Nephron (organoid): Measurements from ENCODE around the gene CUBN.
A peak's percentile ranks its signal among the peaks of the same experiment; 100 is the strongest.
"Not testable (repeated sequence)": the region's sequence is repeated elsewhere in the genome, so short reads cannot be mapped to it uniquely, and the experiment has no call there.

Source experiments
- H3K27ac Mint-ChIP-seq, 3 experiments: 2 replicates each; pipeline ENCODE4 v1.8.0; 2020; ENCODE audit warnings: mixed read lengths in 3 of 3, mild to moderate bottlenecking in 2 of 3, moderate library complexity in 1 of 3
- H3K27me3 Mint-ChIP-seq: 2 replicates; pipeline ENCODE4 v1.8.0; 2021; ENCODE audit warnings: low read depth, mild to moderate bottlenecking, moderate library complexity, mixed read lengths
- H3K36me3 Mint-ChIP-seq: 2 replicates; pipeline ENCODE4 v1.8.0; 2020; ENCODE audit warnings: low read depth, mixed read lengths
- H3K4me1 Mint-ChIP-seq: 2 replicates; pipeline ENCODE4 v1.8.0; 2020; ENCODE audit warnings: mixed read lengths
- H3K4me3 Mint-ChIP-seq, 3 experiments: 2 replicates each; pipeline ENCODE4 v1.8.0; 2020; ENCODE audit warnings: mild to moderate bottlenecking in 3 of 3, mixed read lengths in 3 of 3, moderate library complexity in 2 of 3
- H3K9me3 Mint-ChIP-seq: 2 replicates; pipeline ENCODE4 v1.8.0; 2020; ENCODE audit warnings: mixed read lengths
- CTCF ChIP-seq, 3 experiments: fragments of 200-600 bp; sonication (generic); IDR thresholded peaks; one replicate each; pipeline ENCODE4 v1.5.0; 2021; ENCODE audit warnings: antibody characterized with exemption in 3 of 3; ENCODE audit not compliant: unreplicated experiment in 3 of 3

The CUBN gene

GRCh38 chr10:17122052-17122451, 7.6 kb downstream of the CUBN start:
- H3K9me3 Mint-ChIP-seq, result no peaks in the 10 kb centered on the region
- H3K4me1 Mint-ChIP-seq, result no peaks in the 10 kb centered on the region
- peaks cover 5% of the 10 kb centered on the region for H3K27me3 Mint-ChIP-seq
- H3K36me3 Mint-ChIP-seq, result peaks cover 19% of the 10 kb centered on the region
- H3K4me3 Mint-ChIP-seq, result no peak overlapping the region
- no peak for TF ChIP-seq CTCF (IDR thresholded peaks at IDR 0.05; ENCODE audit: unreplicated experiment in 3 of 3)
- peak overlapping the region in 1 of 3 experiments; percentile 39 for H3K27ac Mint-ChIP-seq

GRCh38 chr10:17120694-17121093, 8.9 kb downstream of the CUBN start:
- peak overlapping the region; percentile 49 to 73 (median 59) for H3K27ac Mint-ChIP-seq
- H3K4me3 Mint-ChIP-seq, result no peak overlapping the region
- H3K9me3 Mint-ChIP-seq, result no peaks in the 10 kb centered on the region
- H3K27me3 Mint-ChIP-seq, result peaks cover 9% of the 10 kb centered on the region
- TF ChIP-seq CTCF (IDR thresholded peaks at IDR 0.05; ENCODE audit: unreplicated experiment in 3 of 3), result no peak
- H3K4me1 Mint-ChIP-seq, result no peaks in the 10 kb centered on the region
- H3K36me3 Mint-ChIP-seq, result peaks cover 19% of the 10 kb centered on the region

- Mint-ChIP-seq H3K4me1 (no peaks in the 10 kb centered on the region), H3K4me3 (no peak overlapping the region), H3K36me3 (peaks cover 13% of the 10 kb centered on the region), H3K27me3 (peaks cover 9% of the 10 kb centered on the region), H3K9me3 (no peaks in the 10 kb centered on the region), H3K27ac (peak overlapping the region; percentile 49 to 73 (median 59))
- no peak for TF ChIP-seq CTCF (IDR thresholded peaks at IDR 0.05; ENCODE audit: unreplicated experiment in 3 of 3)
Measured at GRCh38 chr10:17119845-17120244, 9.8 kb downstream of the CUBN start.

GRCh38 chr10:17116193-17116592, 13.4 kb downstream of the CUBN start:
- no peaks in the 10 kb centered on the region for H3K36me3 Mint-ChIP-seq
- peak overlapping the region; percentile 4 to 30 (median 19) for H3K27ac Mint-ChIP-seq

DNA sequence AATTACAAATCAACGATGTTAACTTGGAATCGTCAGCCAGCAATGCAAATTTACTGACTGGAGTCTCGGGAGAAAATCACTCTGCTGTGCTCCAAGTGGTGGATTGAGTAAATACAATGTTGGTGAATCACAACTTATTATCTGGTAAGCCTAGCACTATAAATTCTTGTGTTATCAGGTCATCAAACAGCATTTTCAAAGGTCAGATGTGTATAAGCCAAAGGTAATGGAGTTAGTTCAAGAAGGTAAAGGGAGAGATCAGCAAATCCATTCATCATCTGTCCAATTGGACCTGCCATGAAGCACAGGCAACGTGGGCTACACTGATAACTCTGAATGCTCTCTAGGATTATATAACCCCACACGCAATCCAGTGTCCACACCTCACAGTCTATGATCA, 13.9 kb downstream of the CUBN start:
- Mint-ChIP-seq H3K36me3 (no peaks in the 10 kb centered on the region), H3K27me3 (peaks cover 9% of the 10 kb centered on the region), H3K4me3 (no peak overlapping the region), H3K9me3 (no peaks in the 10 kb centered on the region), H3K4me1 (peaks cover 9% of the 10 kb centered on the region), H3K27ac (no peak overlapping the region)
- no peak for TF ChIP-seq CTCF (IDR thresholded peaks at IDR 0.05; ENCODE audit: unreplicated experiment in 3 of 3)

More at GRCh38 chr10:17116193-17116592, 13.4 kb downstream of the CUBN start:
- no peak for TF ChIP-seq CTCF (IDR thresholded peaks at IDR 0.05; ENCODE audit: unreplicated experiment in 3 of 3)
- Mint-ChIP-seq H3K4me1 (peaks cover 9% of the 10 kb centered on the region), H3K4me3 (no peak overlapping the region), H3K9me3 (no peaks in the 10 kb centered on the region), H3K27me3 (peaks cover 9% of the 10 kb centered on the region)

DNA sequence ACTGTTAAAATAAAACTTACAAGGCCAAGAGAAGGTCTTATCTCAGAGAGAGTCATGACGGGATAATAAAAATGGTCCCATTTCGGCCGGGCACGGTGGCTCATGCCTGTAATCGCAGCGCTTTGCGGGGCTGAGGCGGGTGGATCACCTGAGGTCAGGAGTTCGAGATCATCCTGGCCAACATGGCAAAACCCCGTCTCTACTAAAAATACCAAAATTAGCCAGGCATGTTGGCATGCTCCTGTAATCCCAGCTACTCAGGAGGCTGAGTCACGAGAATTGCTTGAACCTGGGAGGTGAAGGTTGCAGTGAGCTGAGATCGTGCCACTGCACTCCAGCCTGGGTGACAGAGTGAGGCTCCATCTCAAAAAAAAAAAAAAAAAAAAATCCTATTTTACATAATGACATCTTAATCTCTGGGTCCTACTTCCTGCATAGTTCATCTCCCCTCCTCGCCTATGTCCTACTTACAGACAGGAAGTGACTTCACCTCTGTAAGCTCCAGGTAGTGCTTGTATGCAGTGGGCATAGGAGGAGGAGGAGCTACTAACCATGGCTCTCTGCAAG, 14.7 kb downstream of the CUBN start:
- not testable (repeated sequence) for H3K4me3 Mint-ChIP-seq, H3K27ac Mint-ChIP-seq, H3K9me3 Mint-ChIP-seq, H3K27me3 Mint-ChIP-seq, H3K4me1 Mint-ChIP-seq, H3K36me3 Mint-ChIP-seq
